Cerebellar cortex (tissue), 1 donor: ENCODE data around the gene TWNK.
A peak's percentile ranks its signal among the peaks of the same experiment; 100 is the strongest.

Experiments used
- DNase-seq: peaks from one replicate; pipeline ENCODE4 v3.0.0-alpha.2; 2015; ENCODE audit warnings: low spot score

TWNK gene

GRCh38 chr10:100996678-100997359, 9.5 kb downstream of the TWNK start:
- no peak for DNase-seq

GRCh38 chr10:100997360-100998182, 10.2 kb downstream of the TWNK start:
- DNase-seq: peak; percentile 74

GRCh38 chr10:100998183-100998990, 11.0 kb downstream of the TWNK start:
- peak; percentile 88 for DNase-seq

GRCh38 chr10:100998991-100999741, 11.8 kb downstream of the TWNK start:
- no peak for DNase-seq

GRCh38 chr10:100999742-101000126, 12.4 kb downstream of the TWNK start, which contains the start of gene LZTS2:
LZTS2 (plus strand) TSS chr10:100999808; CDS start chr10:101002539, 2,731 bp downstream.
- no peak for DNase-seq

GRCh38 chr10:101000127-101000914, 13.0 kb downstream of the TWNK start:
- no peak for DNase-seq

- DNase-seq: no peak
These were observed 13.7 kb downstream of the TWNK start for GRCh38 chr10:101000915-101001658.

GRCh38 chr10:101001659-101002035, 14.3 kb downstream of the TWNK start:
- no peak for DNase-seq

GRCh38 chr10:101002456-101002855, 15.1 kb downstream of the TWNK start:
- DNase-seq: no peak

GRCh38 chr10:101003639-101004206, 16.4 kb downstream of the TWNK start:
- DNase-seq: no peak

GRCh38 chr10:101005361-101005760, 18.0 kb downstream of the TWNK start:
- DNase-seq: no peak

GRCh38 chr10:101005869-101006567, 18.7 kb downstream of the TWNK start:
- DNase-seq: no peak

GRCh38 chr10:101006593-101007098, 19.3 kb downstream of the TWNK start:
- DNase-seq: peak; percentile 71

GRCh38 chr10:101007099-101007711, 19.9 kb downstream of the TWNK start:
- DNase-seq: no peak

GRCh38 chr10:101007915-101008822, 20.8 kb downstream of the TWNK start:
- no peak for DNase-seq

- DNase-seq: no peak
These were observed 21.6 kb downstream of the TWNK start for GRCh38 chr10:101008823-101009423.

- no peak for DNase-seq
These were observed 23.0 kb downstream of the TWNK start for GRCh38 chr10:101010329-101010728.
